ENCODE measurements around the gene PKHD1. TPM values are rescaled to one million over a fixed set of nuclear protein-coding genes. Genes with fewer than 3 reads are reported as not detected.

PKHD1 gene
- total and polyA plus RNA-seq, 2 of the 8 experiments (the other 6 are each of a cell fraction or from before 2014, with no cell fraction given): 0.06 to 0.09 TPM

GRCh38 chr6:52086741-52087140 lies 672 bp downstream of the PKHD1 start:
- Histone ChIP-seq H2BK5ac (ENCODE audit: low read depth, low read length) (no peak overlapping the region), H2BK15ac (ENCODE audit: low read length) (no peak overlapping the region), H2BK12ac (ENCODE audit: low read depth, low read length) (no peak overlapping the region), H3K4ac (replicated peaks; ENCODE audit: insufficient read length, low read depth, low read length) (no peak overlapping the region), H3K14ac (ENCODE audit: insufficient read length) (no peak overlapping the region), H3K4me3 (ENCODE audit: extremely low read depth in 1 of 4, insufficient read depth in 2 of 4, low read depth in 3 of 4, low read length in 4 of 4) (no peak overlapping the region), H3K56ac (replicated peaks; ENCODE audit: insufficient read length, low read depth, low read length) (no peak overlapping the region), H3K36me3 (ENCODE audit: control insufficient read depth in 2 of 4, insufficient read depth in 4 of 4, low read length in 3 of 4) (no peaks in the 10 kb centered on the region; a peak in 1 of 8 replicates), H3K4me2 (ENCODE audit: insufficient read depth in 1 of 2, low read depth in 2 of 2, low read length in 2 of 2) (no peak overlapping the region), H3K79me1 (ENCODE audit: low read depth, low read length) (no peaks in the 10 kb centered on the region), H3K4me1 (replicated peaks in 1 of 4; ENCODE audit: control insufficient read depth in 3 of 4, insufficient read depth in 4 of 4, low read length in 3 of 4) (no peaks in the 10 kb centered on the region), H3K23ac (ENCODE audit: insufficient read length) (no peak overlapping the region), H4K8ac (ENCODE audit: extremely low read depth, insufficient read depth, low read length) (no peak overlapping the region), H4K91ac (replicated peaks; ENCODE audit: insufficient read length, low read length) (no peak overlapping the region), H2AK5ac (ENCODE audit: low read depth, low read length) (no peak overlapping the region), H3K23me2 (ENCODE audit: low read depth, low read length) (no peaks in the 10 kb centered on the region), H3K18ac (ENCODE audit: extremely low read depth, low read length) (no peak overlapping the region), H3K27me3 (replicated peaks in 1 of 4; ENCODE audit: control insufficient read depth in 3 of 4, extremely low read depth in 1 of 4, insufficient read depth in 3 of 4, low read length in 3 of 4) (no peaks in the 10 kb centered on the region), H3K9ac (replicated peaks in 1 of 4; ENCODE audit: extremely low read depth in 1 of 4, low read depth in 3 of 4, low read length in 3 of 4) (no peak overlapping the region), H2BK120ac (replicated peaks; ENCODE audit: low read depth, low read length) (no peak overlapping the region), H3K9me3 (ENCODE audit: insufficient read depth in 2 of 2, low read depth in 1 of 2, low read length in 1 of 2) (no peaks in the 10 kb centered on the region), H2AFZ (ENCODE audit: low read length) (no peak overlapping the region), H2BK20ac (ENCODE audit: low read length) (no peak overlapping the region), H3K27ac (ENCODE audit: low read depth, low read length) (no peak overlapping the region), H3K79me2 (ENCODE audit: control insufficient read depth in 1 of 2, insufficient read depth in 2 of 2, low read length in 2 of 2) (no peaks in the 10 kb centered on the region), H4K5ac (ENCODE audit: insufficient read length, low read depth, low read length) (no peak overlapping the region), H4K20me1 (replicated peaks in 1 of 2; ENCODE audit: control insufficient read depth in 1 of 2, insufficient read depth in 2 of 2, low read length in 2 of 2) (no peaks in the 10 kb centered on the region)
- no peak for DNase-seq (ENCODE audit: low read depth in 1 of 2, low spot score in 2 of 2)
- 92% methylated on average over 5 of the region's 5 CpGs; no CpG with 5 or more reads in 1 of the 2 experiments for WGBS, 2 experiments (ENCODE audit: extremely low coverage in 1 of 2, insufficient coverage in 1 of 2, insufficient read length in 1 of 2, insufficient replicate concordance in 2 of 2, low coverage in 1 of 2, low lambda C conversion rate in 2 of 2, missing lambda C conversion rate in 1 of 2)
- POLR2A ChIA-PET (ENCODE audit: partially characterized antibody): no interaction called here
- CTCF ChIA-PET (ENCODE audit: partially characterized antibody): interaction anchor here (0.6 to 3.5 kb wide), 13 partner anchors 9 to 459 kb away, joined by 3 to 13 read pairs (median 3); no protein-coding TSS in a partner anchor
- FAIRE-seq: no peak
- TF ChIP-seq JUND (IDR thresholded peaks at IDR 0.05; ENCODE audit: low read length): no peak
- TF ChIP-seq SAP30 (IDR thresholded peaks at IDR 0.05; ENCODE audit: insufficient read depth, insufficient replicate concordance, low read length): no peak
- TF ChIP-seq CHD2 (IDR thresholded peaks at IDR 0.05; ENCODE audit: low read length): no peak
- TF ChIP-seq SRF (IDR thresholded peaks at IDR 0.05; ENCODE audit: low read depth, low read length): no peak
- TF ChIP-seq RBBP5 (IDR thresholded peaks at IDR 0.05; ENCODE audit: borderline replicate concordance, low read depth, low read length): no peak
- no peak for TF ChIP-seq RNF2 (IDR thresholded peaks at IDR 0.05; ENCODE audit: borderline replicate concordance, low read depth, low read length, missing control alignments, poor library complexity, severe bottlenecking)

All from H1 (cell line).